Measurements from ENCODE around the gene DOK5.

DOK5 gene

DNA sequence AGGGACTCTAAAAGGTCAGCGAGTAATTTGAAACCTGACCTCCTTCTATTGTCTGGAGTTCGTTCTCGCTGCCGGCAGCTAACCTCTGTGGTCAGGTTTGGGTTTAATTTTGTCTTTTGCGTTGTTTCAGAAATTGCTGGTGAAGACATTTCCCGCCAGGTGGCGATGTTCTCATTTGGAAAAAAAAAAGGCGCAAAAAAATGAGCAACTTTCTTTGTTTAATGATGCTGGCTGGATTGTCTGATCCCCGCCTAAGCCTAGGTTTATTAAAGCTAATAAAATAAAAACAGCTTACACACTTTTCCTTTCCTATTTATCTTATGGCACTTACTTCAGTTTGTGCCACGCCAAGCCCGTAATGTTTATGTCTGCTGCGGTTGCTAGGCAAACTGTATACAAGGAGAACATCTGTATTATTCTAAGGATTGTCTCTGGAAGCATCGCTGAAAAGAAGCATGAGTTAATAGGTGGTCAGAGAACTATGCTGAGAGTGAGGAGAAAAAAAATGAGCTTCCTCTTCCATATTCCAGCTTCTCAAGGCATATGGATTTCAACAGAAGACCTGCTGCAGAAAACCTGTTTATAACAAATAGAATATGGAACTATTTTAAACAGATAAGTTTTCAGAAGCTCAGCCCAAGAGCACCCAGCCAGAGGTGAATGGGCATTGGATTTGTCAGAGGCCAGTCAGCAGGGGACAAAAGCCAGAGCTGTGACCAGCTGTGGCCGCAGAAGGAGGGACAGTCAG is 205.7 kb downstream of the DOK5 start:
- no peak overlapping the region for H3K4me3 ChIP-seq (ENCODE audit: low read depth, low read length)
- TF ChIP-seq, protein P1, sequence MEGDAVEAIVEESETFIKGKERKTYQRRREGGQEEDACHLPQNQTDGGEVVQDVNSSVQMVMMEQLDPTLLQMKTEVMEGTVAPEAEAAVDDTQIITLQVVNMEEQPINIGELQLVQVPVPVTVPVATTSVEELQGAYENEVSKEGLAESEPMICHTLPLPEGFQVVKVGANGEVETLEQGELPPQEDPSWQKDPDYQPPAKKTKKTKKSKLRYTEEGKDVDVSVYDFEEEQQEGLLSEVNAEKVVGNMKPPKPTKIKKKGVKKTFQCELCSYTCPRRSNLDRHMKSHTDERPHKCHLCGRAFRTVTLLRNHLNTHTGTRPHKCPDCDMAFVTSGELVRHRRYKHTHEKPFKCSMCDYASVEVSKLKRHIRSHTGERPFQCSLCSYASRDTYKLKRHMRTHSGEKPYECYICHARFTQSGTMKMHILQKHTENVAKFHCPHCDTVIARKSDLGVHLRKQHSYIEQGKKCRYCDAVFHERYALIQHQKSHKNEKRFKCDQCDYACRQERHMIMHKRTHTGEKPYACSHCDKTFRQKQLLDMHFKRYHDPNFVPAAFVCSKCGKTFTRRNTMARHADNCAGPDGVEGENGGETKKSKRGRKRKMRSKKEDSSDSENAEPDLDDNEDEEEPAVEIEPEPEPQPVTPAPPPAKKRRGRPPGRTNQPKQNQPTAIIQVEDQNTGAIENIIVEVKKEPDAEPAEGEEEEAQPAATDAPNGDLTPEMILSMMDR (conservative IDR thresholded peaks at IDR 0.05; ENCODE audit: low read depth, low read length), result peak; percentile 69
- peak; percentile 62 for DNase-seq (ENCODE audit: low read depth)

DNA sequence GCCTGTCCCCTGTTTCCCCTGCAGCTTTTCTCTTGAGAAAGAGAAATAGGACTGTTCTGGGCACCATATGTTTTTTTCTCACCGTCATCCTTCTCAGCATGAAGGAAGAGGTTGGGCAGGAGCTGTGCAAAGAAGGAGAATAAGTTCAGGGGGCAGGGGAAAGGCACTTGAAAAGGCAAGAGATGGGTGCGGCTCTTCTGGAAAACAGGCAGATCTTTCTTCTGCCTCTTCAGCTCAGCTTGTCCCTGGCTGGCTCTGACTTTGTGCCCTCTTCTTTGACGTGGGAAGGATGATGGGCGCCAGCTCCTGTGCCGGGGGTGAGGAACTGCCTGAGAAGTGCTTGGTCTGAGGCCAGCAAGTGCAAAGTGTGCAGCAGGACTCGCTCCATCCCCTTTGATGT is 206.5 kb downstream of the DOK5 start:
- DNase-seq (ENCODE audit: low read depth), result no peak
- TF ChIP-seq, protein P1 (conservative IDR thresholded peaks at IDR 0.05; ENCODE audit: low read depth, low read length), result no peak
- H3K4me3 ChIP-seq (ENCODE audit: low read depth, low read length), result no peak overlapping the region

DNA sequence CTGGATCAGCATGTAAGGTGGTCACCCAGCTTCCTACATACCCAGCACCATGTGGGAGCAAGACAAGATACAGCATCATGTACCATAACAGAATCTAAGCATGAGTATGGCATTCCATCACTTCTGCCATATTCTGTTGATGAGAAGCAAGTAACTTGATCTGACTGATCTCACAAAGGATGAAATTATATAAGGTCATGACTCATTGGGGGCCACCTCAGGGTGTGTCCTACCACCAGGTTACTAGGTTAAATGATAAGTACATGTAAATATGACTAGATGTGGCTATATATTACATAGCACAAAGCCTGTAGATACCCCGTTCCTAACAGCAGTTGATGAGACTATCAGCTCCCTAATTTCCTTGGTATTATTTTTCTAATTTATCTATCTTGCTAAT is 213.1 kb downstream of the DOK5 start:
- TF ChIP-seq, protein P1 (conservative IDR thresholded peaks at IDR 0.05; ENCODE audit: low read depth, low read length), result no peak
- no peak overlapping the region for H3K4me3 ChIP-seq (ENCODE audit: low read depth, low read length)

DNA sequence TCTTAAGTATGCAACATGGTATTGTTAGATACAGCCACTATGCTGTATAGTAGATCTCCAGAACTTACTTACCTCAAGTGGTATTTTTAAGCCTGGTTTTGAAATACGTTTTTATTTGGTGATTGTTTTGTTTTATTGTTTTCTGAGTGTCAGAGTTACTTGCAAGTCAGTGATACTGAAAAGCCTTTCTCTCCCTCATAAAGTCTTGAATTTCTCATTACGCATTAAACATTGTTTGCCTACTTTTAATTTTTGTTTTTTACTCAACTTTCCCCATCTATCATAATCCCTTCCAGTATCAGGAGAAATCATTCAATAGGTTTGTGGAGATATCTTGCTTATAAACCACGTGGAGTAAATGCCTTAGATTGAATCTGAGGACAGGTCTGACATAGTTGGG is 214.9 kb downstream of the DOK5 start:
- no peak for DNase-seq (ENCODE audit: low read depth)
- TF ChIP-seq, protein P1 (conservative IDR thresholded peaks at IDR 0.05; ENCODE audit: low read depth, low read length), result no peak
- no peak overlapping the region for H3K4me3 ChIP-seq (ENCODE audit: low read depth, low read length)

More for the DNA sequence above, 213.1 kb downstream of the DOK5 start:
- DNase-seq (ENCODE audit: low read depth), result no peak

DNA sequence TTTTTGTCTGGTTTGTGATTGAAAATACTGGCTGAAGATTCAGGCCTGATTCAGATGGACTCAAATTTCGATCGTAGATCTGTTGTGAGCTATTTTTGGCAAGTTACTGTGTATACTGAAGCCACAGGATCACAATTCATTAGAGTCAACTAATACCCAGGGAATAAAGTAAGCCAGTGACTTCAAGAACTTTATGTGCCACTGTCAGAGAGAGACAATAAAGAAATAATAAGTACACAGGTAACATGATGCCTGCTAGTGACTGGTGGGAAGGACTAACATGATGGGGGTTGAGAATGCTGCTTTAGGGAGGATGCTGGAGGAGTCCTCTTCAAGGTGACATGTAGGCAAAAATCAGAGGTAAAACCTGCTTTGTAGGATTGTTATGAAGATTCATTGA is 215.9 kb downstream of the DOK5 start:
- H3K4me3 ChIP-seq (ENCODE audit: low read depth, low read length), result no peak overlapping the region
- TF ChIP-seq, protein P1 (conservative IDR thresholded peaks at IDR 0.05; ENCODE audit: low read depth, low read length), result no peak
- DNase-seq (ENCODE audit: low read depth), result no peak

DNA sequence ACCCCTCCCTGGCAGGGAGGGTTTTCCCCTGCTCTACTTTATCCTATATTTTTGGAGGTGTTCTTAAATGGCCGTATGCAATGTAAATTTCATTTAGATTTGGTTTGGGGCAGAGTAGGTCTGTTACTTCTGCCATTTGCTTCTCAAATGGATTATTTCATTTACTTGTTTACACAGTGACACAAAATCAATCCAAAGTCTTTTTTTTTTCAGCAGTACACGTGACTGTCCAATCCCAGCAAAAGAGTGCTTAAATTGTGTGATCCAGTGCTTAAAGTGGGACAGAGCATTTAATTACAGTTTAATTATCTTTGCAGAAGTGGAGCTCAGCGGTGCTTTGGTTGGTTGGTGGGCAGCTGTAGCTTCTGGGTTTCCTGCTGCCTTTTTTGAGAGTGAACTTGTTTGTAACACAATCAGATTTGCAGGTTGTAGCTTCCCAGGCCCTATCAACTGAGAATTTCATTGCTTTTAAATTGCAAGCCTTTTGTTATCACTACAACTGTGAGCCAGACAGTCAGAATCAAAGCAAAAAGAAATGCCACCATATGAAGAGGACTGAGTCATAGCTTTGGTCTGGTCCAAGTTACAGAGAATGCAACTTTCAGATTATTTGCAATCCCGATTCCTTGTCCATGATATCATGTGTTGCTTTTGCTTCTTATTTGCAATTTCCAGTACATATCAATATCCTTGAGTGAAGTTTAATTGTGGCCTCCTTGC is 216.9 kb downstream of the DOK5 start:
- DNase-seq (ENCODE audit: low read depth), result no peak
- TF ChIP-seq, protein P1 (conservative IDR thresholded peaks at IDR 0.05; ENCODE audit: low read depth, low read length), result no peak
- H3K4me3 ChIP-seq (ENCODE audit: low read depth, low read length), result no peak overlapping the region
